ENCODE measurements around the gene C2CD4C. TPM values are rescaled to one million over a fixed set of nuclear protein-coding genes. Genes with fewer than 3 reads are reported as not detected.

Gene C2CD4C
- polyA plus RNA-seq, 2 donors, result 0.33 to 0.43 TPM

GRCh38 chr19:370641-371330, 38.2 kb downstream of the C2CD4C start:
- no peak overlapping the region for H3K27ac ChIP-seq (ENCODE audit: low read depth in 2 of 2, low read length in 1 of 2)
- H3K4me3 ChIP-seq (ENCODE audit: low read depth in 1 of 2, low read length in 2 of 2), result no peak overlapping the region
- H3K36me3 ChIP-seq (ENCODE audit: control insufficient read depth in 2 of 2, insufficient read depth in 2 of 2, low read length in 1 of 2), result no peaks in the 10 kb centered on the region
- H3K9me3 ChIP-seq (ENCODE audit: control insufficient read depth in 2 of 2, insufficient read depth in 1 of 2, low read depth in 1 of 2, low read length in 1 of 2), result no peaks in the 10 kb centered on the region
- H3K4me1 ChIP-seq (ENCODE audit: control insufficient read depth in 2 of 2, insufficient read depth in 2 of 2, low read length in 1 of 2), result peaks cover 5 to 15% of the 10 kb centered on the region in 2 donors
- WGBS, 2 donors, result 88 to 92% methylated on average over 43 of the region's 43 CpGs
- H3K27me3 ChIP-seq (ENCODE audit: control insufficient read depth in 1 of 2, insufficient read depth in 2 of 2, low read length in 2 of 2), result no peaks in the 10 kb centered on the region

GRCh38 chr19:369876-370275, 39.1 kb downstream of the C2CD4C start:
- Histone ChIP-seq H3K4me1 (ENCODE audit: control insufficient read depth in 2 of 2, insufficient read depth in 2 of 2, low read length in 1 of 2) (peaks cover 5 to 15% of the 10 kb centered on the region in 2 donors), H3K27ac (ENCODE audit: low read depth in 2 of 2, low read length in 1 of 2) (no peak overlapping the region), H3K27me3 (ENCODE audit: control insufficient read depth in 1 of 2, insufficient read depth in 2 of 2, low read length in 2 of 2) (no peaks in the 10 kb centered on the region), H3K36me3 (ENCODE audit: control insufficient read depth in 2 of 2, insufficient read depth in 2 of 2, low read length in 1 of 2) (no peaks in the 10 kb centered on the region), H3K9me3 (ENCODE audit: control insufficient read depth in 2 of 2, insufficient read depth in 1 of 2, low read depth in 1 of 2, low read length in 1 of 2) (no peaks in the 10 kb centered on the region), H3K4me3 (ENCODE audit: low read depth in 1 of 2, low read length in 2 of 2) (no peak overlapping the region)
- WGBS, 2 donors, result 94 to 95% methylated on average over 14 of the region's 14 CpGs

GRCh38 chr19:369256-369655, 39.7 kb downstream of the C2CD4C start:
- no peaks in the 10 kb centered on the region for H3K36me3 ChIP-seq (ENCODE audit: control insufficient read depth in 2 of 2, insufficient read depth in 2 of 2, low read length in 1 of 2)
- WGBS, 2 donors, result 91 to 92% methylated on average over 13 of the region's 13 CpGs
- peaks cover 5 to 11% of the 10 kb centered on the region in 2 donors for H3K4me1 ChIP-seq (ENCODE audit: control insufficient read depth in 2 of 2, insufficient read depth in 2 of 2, low read length in 1 of 2)
- H3K9me3 ChIP-seq (ENCODE audit: control insufficient read depth in 2 of 2, insufficient read depth in 1 of 2, low read depth in 1 of 2, low read length in 1 of 2), result no peaks in the 10 kb centered on the region
- no peaks in the 10 kb centered on the region for H3K27me3 ChIP-seq (ENCODE audit: control insufficient read depth in 1 of 2, insufficient read depth in 2 of 2, low read length in 2 of 2)
- no peak overlapping the region for H3K27ac ChIP-seq (ENCODE audit: low read depth in 2 of 2, low read length in 1 of 2)
- H3K4me3 ChIP-seq (ENCODE audit: low read depth in 1 of 2, low read length in 2 of 2), result no peak overlapping the region

- 75 to 83% methylated on average over 7 of the region's 7 CpGs for WGBS, 2 donors
- H3K9me3 ChIP-seq (ENCODE audit: control insufficient read depth in 2 of 2, insufficient read depth in 1 of 2, low read depth in 1 of 2, low read length in 1 of 2), result no peaks in the 10 kb centered on the region
- H3K4me1 ChIP-seq (ENCODE audit: control insufficient read depth in 2 of 2, insufficient read depth in 2 of 2, low read length in 1 of 2), result peaks cover 0 to 5% of the 10 kb centered on the region in 2 donors
- no peaks in the 10 kb centered on the region for H3K27me3 ChIP-seq (ENCODE audit: control insufficient read depth in 1 of 2, insufficient read depth in 2 of 2, low read length in 2 of 2)
- H3K36me3 ChIP-seq (ENCODE audit: control insufficient read depth in 2 of 2, insufficient read depth in 2 of 2, low read length in 1 of 2), result no peaks in the 10 kb centered on the region
- no peak overlapping the region for H3K27ac ChIP-seq (ENCODE audit: low read depth in 2 of 2, low read length in 1 of 2)
- no peak overlapping the region for H3K4me3 ChIP-seq (ENCODE audit: low read depth in 1 of 2, low read length in 2 of 2)
Measured at GRCh38 chr19:368630-369024, 40.3 kb downstream of the C2CD4C start.

- H3K36me3 ChIP-seq (ENCODE audit: control insufficient read depth in 2 of 2, insufficient read depth in 2 of 2, low read length in 1 of 2), result no peaks in the 10 kb centered on the region
- H3K27ac ChIP-seq (ENCODE audit: low read depth in 2 of 2, low read length in 1 of 2), result no peak overlapping the region
- no peaks in the 10 kb centered on the region for H3K27me3 ChIP-seq (ENCODE audit: control insufficient read depth in 1 of 2, insufficient read depth in 2 of 2, low read length in 2 of 2)
- H3K9me3 ChIP-seq (ENCODE audit: control insufficient read depth in 2 of 2, insufficient read depth in 1 of 2, low read depth in 1 of 2, low read length in 1 of 2), result no peaks in the 10 kb centered on the region
- WGBS, 2 donors, result 74% methylated on average over 22 of the region's 22 CpGs
- no peak overlapping the region for H3K4me3 ChIP-seq (ENCODE audit: low read depth in 1 of 2, low read length in 2 of 2)
- H3K4me1 ChIP-seq (ENCODE audit: control insufficient read depth in 2 of 2, insufficient read depth in 2 of 2, low read length in 1 of 2), result no peaks in the 10 kb centered on the region
Measured at GRCh38 chr19:367963-368629, 40.9 kb downstream of the C2CD4C start.

GRCh38 chr19:367561-367960, 41.4 kb downstream of the C2CD4C start:
- 87 to 89% methylated on average over 14 of the region's 14 CpGs for WGBS, 2 donors
- H3K36me3 ChIP-seq (ENCODE audit: control insufficient read depth in 2 of 2, insufficient read depth in 2 of 2, low read length in 1 of 2), result no peaks in the 10 kb centered on the region
- H3K4me3 ChIP-seq (ENCODE audit: low read depth in 1 of 2, low read length in 2 of 2), result no peak overlapping the region
- H3K27me3 ChIP-seq (ENCODE audit: control insufficient read depth in 1 of 2, insufficient read depth in 2 of 2, low read length in 2 of 2), result no peaks in the 10 kb centered on the region
- no peak overlapping the region for H3K27ac ChIP-seq (ENCODE audit: low read depth in 2 of 2, low read length in 1 of 2)
- H3K9me3 ChIP-seq (ENCODE audit: control insufficient read depth in 2 of 2, insufficient read depth in 1 of 2, low read depth in 1 of 2, low read length in 1 of 2), result no peaks in the 10 kb centered on the region
- H3K4me1 ChIP-seq (ENCODE audit: control insufficient read depth in 2 of 2, insufficient read depth in 2 of 2, low read length in 1 of 2), result no peaks in the 10 kb centered on the region

- H3K27me3 ChIP-seq (ENCODE audit: control insufficient read depth in 1 of 2, insufficient read depth in 2 of 2, low read length in 2 of 2), result no peaks in the 10 kb centered on the region
- no peaks in the 10 kb centered on the region for H3K9me3 ChIP-seq (ENCODE audit: control insufficient read depth in 2 of 2, insufficient read depth in 1 of 2, low read depth in 1 of 2, low read length in 1 of 2)
- no peak overlapping the region for H3K27ac ChIP-seq (ENCODE audit: low read depth in 2 of 2, low read length in 1 of 2)
- H3K4me3 ChIP-seq (ENCODE audit: low read depth in 1 of 2, low read length in 2 of 2), result no peak overlapping the region
- 91 to 93% methylated on average over 8 of the region's 8 CpGs for WGBS, 2 donors
- H3K36me3 ChIP-seq (ENCODE audit: control insufficient read depth in 2 of 2, insufficient read depth in 2 of 2, low read length in 1 of 2), result no peaks in the 10 kb centered on the region
- H3K4me1 ChIP-seq (ENCODE audit: control insufficient read depth in 2 of 2, insufficient read depth in 2 of 2, low read length in 1 of 2), result no peaks in the 10 kb centered on the region
Measured at GRCh38 chr19:366951-367350, 42.0 kb downstream of the C2CD4C start.

- no peaks in the 10 kb centered on the region for H3K9me3 ChIP-seq (ENCODE audit: control insufficient read depth in 2 of 2, insufficient read depth in 1 of 2, low read depth in 1 of 2, low read length in 1 of 2)
- H3K4me3 ChIP-seq (ENCODE audit: low read depth in 1 of 2, low read length in 2 of 2), result no peak overlapping the region
- H3K27ac ChIP-seq (ENCODE audit: low read depth in 2 of 2, low read length in 1 of 2), result no peak overlapping the region
- WGBS, 2 donors, result 88 to 89% methylated on average over 17 of the region's 17 CpGs
- H3K27me3 ChIP-seq (ENCODE audit: control insufficient read depth in 1 of 2, insufficient read depth in 2 of 2, low read length in 2 of 2), result no peaks in the 10 kb centered on the region
- H3K36me3 ChIP-seq (ENCODE audit: control insufficient read depth in 2 of 2, insufficient read depth in 2 of 2, low read length in 1 of 2), result no peaks in the 10 kb centered on the region
- no peaks in the 10 kb centered on the region for H3K4me1 ChIP-seq (ENCODE audit: control insufficient read depth in 2 of 2, insufficient read depth in 2 of 2, low read length in 1 of 2)
Measured at GRCh38 chr19:366205-366783, 42.7 kb downstream of the C2CD4C start.

- Histone ChIP-seq H3K36me3 (ENCODE audit: control insufficient read depth in 2 of 2, insufficient read depth in 2 of 2, low read length in 1 of 2) (no peaks in the 10 kb centered on the region), H3K9me3 (ENCODE audit: control insufficient read depth in 2 of 2, insufficient read depth in 1 of 2, low read depth in 1 of 2, low read length in 1 of 2) (peaks cover 0 to 2% of the 10 kb centered on the region in 2 donors), H3K27ac (ENCODE audit: low read depth in 2 of 2, low read length in 1 of 2) (no peak overlapping the region), H3K4me3 (ENCODE audit: low read depth in 1 of 2, low read length in 2 of 2) (no peak overlapping the region), H3K27me3 (ENCODE audit: control insufficient read depth in 1 of 2, insufficient read depth in 2 of 2, low read length in 2 of 2) (no peaks in the 10 kb centered on the region), H3K4me1 (ENCODE audit: control insufficient read depth in 2 of 2, insufficient read depth in 2 of 2, low read length in 1 of 2) (no peaks in the 10 kb centered on the region)
- 65 to 72% methylated on average over 17 of the region's 17 CpGs for WGBS, 2 donors
Measured at GRCh38 chr19:364496-365287, 44.3 kb downstream of the C2CD4C start.

Data from esophagus (tissue), 2 donors.